Stimulated activated memory B cell treated with anti-CD40 and anti-IgM and Interleukin-4, amounts not matched to agents 10 μg/mL and 1 μg/mL and 100 μg/mL, for 72 hours (primary cell): Measurements from ENCODE around the gene TTC16.
A peak's percentile ranks its signal among the peaks of the same experiment; 100 is the strongest.

Experiments used
- ATAC-seq: fragments of 150-1000 bp; cut with Tn5 transposase; 2 replicates; pipeline ENCODE4 v1.10.0; 2021
- H3K27ac Mint-ChIP-seq: one replicate; pipeline ENCODE4 v1.8.0; 2022; ENCODE audit warnings: mild to moderate bottlenecking, mixed read lengths
- H3K27me3 Mint-ChIP-seq: one replicate; pipeline ENCODE4 v1.8.0; 2022; ENCODE audit warnings: mixed read lengths
- H3K36me3 Mint-ChIP-seq: one replicate; pipeline ENCODE4 v1.8.0; 2022; ENCODE audit warnings: mixed read lengths
- H3K4me1 Mint-ChIP-seq: one replicate; pipeline ENCODE4 v1.8.0; 2022; ENCODE audit warnings: mixed read lengths
- H3K4me3 Mint-ChIP-seq: one replicate; pipeline ENCODE4 v1.8.0; 2022; ENCODE audit warnings: mild to moderate bottlenecking, moderate library complexity, mixed read lengths
- H3K9me3 Mint-ChIP-seq: one replicate; pipeline ENCODE4 v1.8.0; 2022; ENCODE audit warnings: mixed read lengths

Gene TTC16

DNA sequence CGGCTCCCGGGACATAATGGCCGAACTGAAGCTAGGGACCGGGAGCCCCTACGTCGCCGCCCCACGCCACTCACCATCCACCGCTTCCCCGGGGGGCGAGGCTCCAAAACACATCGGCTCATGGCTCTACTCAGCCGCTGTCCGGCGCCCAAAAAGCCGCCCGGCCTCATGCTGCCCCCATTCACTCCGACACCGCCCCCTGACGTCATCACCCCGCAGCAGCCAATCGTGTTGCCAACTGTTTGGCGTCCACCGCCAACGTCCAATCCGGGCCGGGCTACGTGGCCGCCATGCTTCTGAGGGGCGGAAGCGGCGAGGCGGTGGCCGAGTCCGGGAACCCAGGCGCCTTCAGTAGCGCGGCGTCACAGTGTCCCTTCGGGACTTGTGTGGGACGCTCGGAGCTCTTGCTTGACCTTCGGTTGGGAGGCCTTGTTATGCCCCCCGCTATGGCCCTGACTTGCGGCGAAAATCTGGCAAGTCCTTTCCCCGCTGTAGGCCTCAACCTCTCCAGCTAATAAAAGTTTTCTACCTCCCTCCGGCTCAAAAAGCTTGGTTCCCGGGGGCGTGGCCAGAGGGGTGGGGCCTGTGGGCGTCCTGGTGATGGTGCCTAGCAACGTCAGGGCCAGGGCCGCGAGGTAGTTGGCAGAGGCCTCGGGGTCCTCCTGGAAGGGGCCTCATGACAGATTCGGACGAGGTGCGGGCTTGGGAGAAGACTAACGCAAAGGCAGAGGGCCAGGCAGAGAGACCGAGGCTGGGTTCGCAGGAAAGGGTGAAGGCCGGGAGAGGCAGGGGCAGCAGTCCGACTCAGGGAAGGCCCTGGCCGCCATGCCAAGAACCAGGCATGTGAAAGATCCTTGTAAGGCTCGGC is at the start of gene TTC16, which contains the start of gene PTRH1:
Gene TTC16 (plus strand): TSS at position 610 of the 868 bp plus-strand sequence. CDS start 67 bp downstream, at position 677.
Gene PTRH1 (minus strand): TSS at position 194 of the 868 bp plus-strand sequence. CDS start 24 bp downstream, at position 170.
- H3K9me3 Mint-ChIP-seq, result no peaks in the 10 kb centered on the region
- no peaks in the 10 kb centered on the region for H3K27me3 Mint-ChIP-seq
- peak within 1 kb of the TSS; percentile 82 for H3K27ac Mint-ChIP-seq
- peak within 1 kb of the TSS; percentile 91 for H3K4me3 Mint-ChIP-seq
- peak; percentile 98 for ATAC-seq
- H3K4me1 Mint-ChIP-seq, result peaks cover 31% of the 10 kb centered on the region
- peaks cover 5% of the 10 kb centered on the region for H3K36me3 Mint-ChIP-seq

GRCh38 chr9:127667127-127667844 is 48.6 kb upstream of the TTC16 start:
- H3K27me3 Mint-ChIP-seq, result peaks cover 41% of the 10 kb centered on the region
- no peak for ATAC-seq
- no peaks in the 10 kb centered on the region for H3K36me3 Mint-ChIP-seq
- H3K9me3 Mint-ChIP-seq, result no peaks in the 10 kb centered on the region
- H3K4me1 Mint-ChIP-seq, result no peaks in the 10 kb centered on the region
- H3K4me3 Mint-ChIP-seq, result no peak overlapping the region
- H3K27ac Mint-ChIP-seq, result no peak overlapping the region

GRCh38 chr9:127667906-127668305 is 48.0 kb upstream of the TTC16 start:
- ATAC-seq, result no peak
- Mint-ChIP-seq H3K4me1 (no peaks in the 10 kb centered on the region), H3K9me3 (no peaks in the 10 kb centered on the region), H3K27ac (no peak overlapping the region), H3K4me3 (no peak overlapping the region), H3K27me3 (peaks cover 35% of the 10 kb centered on the region), H3K36me3 (no peaks in the 10 kb centered on the region)

- ATAC-seq, result no peak
- Mint-ChIP-seq H3K27me3 (peaks cover 14% of the 10 kb centered on the region), H3K36me3 (no peaks in the 10 kb centered on the region), H3K9me3 (no peaks in the 10 kb centered on the region), H3K4me1 (no peaks in the 10 kb centered on the region), H3K27ac (no peak overlapping the region), H3K4me3 (no peak overlapping the region)
Measured at GRCh38 chr9:127673234-127673633, 42.6 kb upstream of the TTC16 start.

- Mint-ChIP-seq H3K4me3 (no peak overlapping the region), H3K27ac (no peak overlapping the region), H3K36me3 (no peaks in the 10 kb centered on the region), H3K27me3 (peaks cover 30% of the 10 kb centered on the region), H3K4me1 (no peaks in the 10 kb centered on the region), H3K9me3 (no peaks in the 10 kb centered on the region)
- no peak for ATAC-seq
Measured at GRCh38 chr9:127676638-127677037, 39.2 kb upstream of the TTC16 start.

DNA sequence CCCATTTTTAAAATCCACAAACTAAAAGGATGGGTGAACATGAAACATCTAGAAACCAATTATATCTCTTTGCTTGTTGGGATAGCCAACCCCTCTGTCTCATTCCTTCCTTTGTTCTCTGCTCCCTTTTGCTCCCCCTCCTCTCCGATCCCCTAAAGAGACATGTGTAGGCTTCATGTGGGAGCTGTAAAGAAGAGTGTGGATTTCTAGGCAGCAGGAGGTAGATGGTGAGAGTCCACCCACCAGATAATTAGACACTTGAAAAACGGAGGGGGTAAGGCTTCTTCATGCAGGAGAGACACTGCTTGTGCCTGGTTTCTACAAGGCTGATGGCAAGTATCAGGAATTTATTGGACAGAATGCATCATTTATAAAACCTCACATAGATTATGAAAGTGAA is 36.4 kb upstream of the TTC16 start:
- no peak overlapping the region for H3K4me3 Mint-ChIP-seq
- no peak for ATAC-seq
- H3K4me1 Mint-ChIP-seq, result no peaks in the 10 kb centered on the region
- no peak overlapping the region for H3K27ac Mint-ChIP-seq
- H3K36me3 Mint-ChIP-seq, result no peaks in the 10 kb centered on the region
- peaks cover 39% of the 10 kb centered on the region for H3K27me3 Mint-ChIP-seq
- H3K9me3 Mint-ChIP-seq, result no peaks in the 10 kb centered on the region

- Mint-ChIP-seq H3K4me1 (no peaks in the 10 kb centered on the region), H3K36me3 (no peaks in the 10 kb centered on the region), H3K4me3 (no peak overlapping the region), H3K27ac (no peak overlapping the region), H3K27me3 (peaks cover 45% of the 10 kb centered on the region), H3K9me3 (no peaks in the 10 kb centered on the region)
- no peak for ATAC-seq
Measured at GRCh38 chr9:127680226-127680625, 35.7 kb upstream of the TTC16 start.

- Mint-ChIP-seq H3K36me3 (no peaks in the 10 kb centered on the region), H3K4me1 (no peaks in the 10 kb centered on the region), H3K27me3 (peaks cover 48% of the 10 kb centered on the region), H3K4me3 (no peak overlapping the region), H3K27ac (no peak overlapping the region), H3K9me3 (no peaks in the 10 kb centered on the region)
- no peak for ATAC-seq
Measured at GRCh38 chr9:127680846-127681245, 35.0 kb upstream of the TTC16 start.

- no peak for ATAC-seq
- H3K27me3 Mint-ChIP-seq, result peaks cover 53% of the 10 kb centered on the region
- no peaks in the 10 kb centered on the region for H3K36me3 Mint-ChIP-seq
- H3K27ac Mint-ChIP-seq, result no peak overlapping the region
- no peaks in the 10 kb centered on the region for H3K9me3 Mint-ChIP-seq
- H3K4me1 Mint-ChIP-seq, result no peaks in the 10 kb centered on the region
- H3K4me3 Mint-ChIP-seq, result no peak overlapping the region
Measured at GRCh38 chr9:127682351-127683136, 33.3 kb upstream of the TTC16 start.

GRCh38 chr9:127683723-127684122 is 32.2 kb upstream of the TTC16 start:
- H3K27me3 Mint-ChIP-seq, result peaks cover 49% of the 10 kb centered on the region
- ATAC-seq, result no peak
- H3K27ac Mint-ChIP-seq, result no peak overlapping the region
- H3K9me3 Mint-ChIP-seq, result no peaks in the 10 kb centered on the region
- H3K4me1 Mint-ChIP-seq, result no peaks in the 10 kb centered on the region
- H3K4me3 Mint-ChIP-seq, result no peak overlapping the region
- H3K36me3 Mint-ChIP-seq, result no peaks in the 10 kb centered on the region

- no peaks in the 10 kb centered on the region for H3K9me3 Mint-ChIP-seq
- H3K36me3 Mint-ChIP-seq, result no peaks in the 10 kb centered on the region
- no peaks in the 10 kb centered on the region for H3K4me1 Mint-ChIP-seq
- no peak overlapping the region for H3K4me3 Mint-ChIP-seq
- H3K27me3 Mint-ChIP-seq, result peaks cover 40% of the 10 kb centered on the region
- no peak overlapping the region for H3K27ac Mint-ChIP-seq
- ATAC-seq, result no peak
Measured at GRCh38 chr9:127684576-127684975, 31.3 kb upstream of the TTC16 start.

DNA sequence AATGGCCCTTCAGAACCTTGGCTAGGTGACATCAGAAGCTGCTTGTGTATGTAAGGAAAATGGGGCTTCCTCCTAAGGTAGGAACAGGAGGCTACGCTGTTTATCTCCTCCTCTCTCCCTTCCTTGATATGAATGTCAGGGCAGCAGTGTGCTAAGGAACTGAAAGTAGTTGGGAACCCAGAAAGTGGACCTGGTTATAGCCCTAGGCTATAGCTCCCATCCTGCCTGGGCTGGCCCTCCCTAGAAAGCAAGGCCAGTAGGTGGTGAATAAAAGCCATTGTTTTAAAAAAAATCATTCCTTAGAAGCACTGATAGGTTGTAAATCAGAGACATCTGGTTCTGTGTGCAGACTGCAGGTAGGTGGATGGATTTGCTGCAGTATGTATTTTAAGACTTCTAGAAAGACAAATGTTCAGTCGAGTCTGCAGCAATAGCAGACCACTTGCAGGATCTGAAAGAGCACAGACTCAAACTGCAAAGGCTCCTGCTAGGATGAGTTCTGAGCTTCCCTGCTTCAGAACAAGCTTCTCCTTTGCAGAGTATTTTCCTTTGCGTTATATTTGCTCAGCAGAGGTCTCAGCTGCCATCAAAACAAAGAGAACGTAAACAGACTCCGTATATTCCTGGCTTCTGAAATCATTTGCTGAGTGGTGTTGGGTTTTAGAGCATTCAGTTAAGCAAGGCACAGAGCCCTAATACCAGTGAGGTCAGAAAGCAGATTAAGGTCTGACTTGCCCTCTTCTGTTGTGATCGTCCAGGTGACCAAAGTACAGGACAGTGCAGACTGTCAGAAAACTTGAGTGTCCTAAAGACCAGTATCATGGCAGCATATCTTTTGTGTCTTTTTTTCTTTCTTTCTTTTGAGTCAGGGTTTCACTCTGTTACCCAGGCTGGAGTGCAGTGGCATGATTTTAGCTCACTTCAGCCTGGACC is 29.2 kb upstream of the TTC16 start:
- no peak for ATAC-seq
- Mint-ChIP-seq H3K36me3 (no peaks in the 10 kb centered on the region), H3K27me3 (peaks cover 25% of the 10 kb centered on the region), H3K4me1 (no peaks in the 10 kb centered on the region), H3K27ac (no peak overlapping the region), H3K4me3 (no peak overlapping the region), H3K9me3 (no peaks in the 10 kb centered on the region)

DNA sequence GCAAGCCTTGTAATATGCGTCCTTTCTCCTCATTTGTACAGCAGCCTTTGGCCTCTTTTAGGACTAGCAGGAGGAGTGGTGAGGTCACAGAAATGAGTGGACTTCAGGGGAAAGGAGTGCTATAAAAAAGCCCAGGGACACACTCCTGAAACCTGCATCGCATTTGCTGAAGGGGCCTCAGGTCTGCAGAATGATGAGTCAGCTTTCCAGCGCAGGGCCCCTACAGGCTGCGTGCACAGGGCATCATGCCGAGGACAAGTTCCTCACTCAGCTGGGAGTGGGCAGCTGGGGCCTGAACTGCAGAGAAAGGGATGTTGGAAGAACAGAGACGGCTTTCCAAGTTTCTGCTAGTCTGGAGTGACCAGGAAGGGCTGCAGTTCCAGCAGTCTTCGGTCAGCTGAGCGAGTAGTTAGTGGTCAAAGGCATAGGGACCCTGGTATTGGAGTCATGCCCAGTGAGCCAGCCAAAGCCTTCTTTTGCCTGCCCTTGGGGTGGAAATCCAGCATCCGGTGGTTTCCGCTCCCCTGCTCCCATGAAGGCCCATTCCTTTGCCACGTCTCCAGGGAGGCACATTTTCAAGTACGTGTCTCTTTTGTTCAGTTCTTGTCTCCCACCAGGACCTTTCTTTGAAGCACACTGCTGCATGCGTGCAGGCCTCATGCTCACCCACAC is 26.4 kb upstream of the TTC16 start:
- Mint-ChIP-seq H3K36me3 (no peaks in the 10 kb centered on the region), H3K27me3 (peaks cover 14% of the 10 kb centered on the region), H3K9me3 (no peaks in the 10 kb centered on the region), H3K4me3 (no peak overlapping the region), H3K27ac (no peak overlapping the region), H3K4me1 (no peaks in the 10 kb centered on the region)
- no peak for ATAC-seq

- ATAC-seq, result no peak
- Mint-ChIP-seq H3K4me3 (no peak overlapping the region), H3K27ac (no peak overlapping the region), H3K4me1 (no peaks in the 10 kb centered on the region), H3K36me3 (no peaks in the 10 kb centered on the region), H3K9me3 (no peaks in the 10 kb centered on the region), H3K27me3 (peaks cover 6% of the 10 kb centered on the region)
Measured at GRCh38 chr9:127690735-127691134, 25.1 kb upstream of the TTC16 start.
